ENCODE results near the gene CLECL1.
"Not testable (repeated sequence)": the region's sequence is repeated elsewhere in the genome, so short reads cannot be mapped to it uniquely, and the experiment has no call there.

Gene CLECL1

DNA sequence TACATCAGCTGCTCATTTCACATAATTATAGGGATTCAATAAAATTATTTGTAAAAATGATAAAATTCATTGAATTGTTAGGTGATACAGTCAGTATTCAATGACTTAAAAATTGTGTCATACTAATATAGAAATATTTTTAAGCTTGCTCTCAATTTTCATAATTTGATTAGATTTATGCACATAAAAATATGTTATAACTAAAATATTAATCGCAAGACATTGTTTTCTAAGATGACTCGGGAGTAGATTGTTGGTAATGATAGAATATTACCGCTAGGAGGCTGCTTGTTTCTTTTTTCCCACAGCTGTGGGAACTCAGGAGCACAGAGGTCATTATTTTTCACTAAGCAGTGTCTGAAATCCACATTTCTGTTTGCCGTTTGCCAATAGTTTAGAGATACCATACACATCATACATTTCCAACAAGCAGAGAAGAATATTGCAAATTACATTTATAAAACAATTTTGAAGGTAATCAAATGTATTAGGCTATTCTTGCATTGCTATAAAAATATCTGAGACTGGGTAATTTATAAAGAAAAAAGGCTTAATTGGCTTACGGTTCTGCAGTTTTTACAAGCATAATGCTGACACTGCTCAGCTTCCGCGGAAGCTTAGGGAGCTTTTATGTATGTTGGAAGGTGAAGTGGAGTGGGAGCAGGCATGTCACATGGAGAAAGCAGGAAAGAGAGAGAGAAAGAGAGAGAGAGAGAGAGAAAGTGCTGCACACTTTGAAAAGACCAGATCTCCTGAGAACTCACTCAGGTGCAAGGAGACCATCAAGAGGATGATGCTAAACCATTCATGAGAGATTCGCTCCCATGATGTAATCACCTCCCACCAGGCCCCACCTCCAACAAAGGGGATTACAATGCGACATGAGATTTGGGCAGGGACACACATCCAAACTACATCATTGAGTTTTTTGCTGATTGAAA lies 18.6 kb upstream of the CLECL1 start:
- no peak for DNase-seq

DNA sequence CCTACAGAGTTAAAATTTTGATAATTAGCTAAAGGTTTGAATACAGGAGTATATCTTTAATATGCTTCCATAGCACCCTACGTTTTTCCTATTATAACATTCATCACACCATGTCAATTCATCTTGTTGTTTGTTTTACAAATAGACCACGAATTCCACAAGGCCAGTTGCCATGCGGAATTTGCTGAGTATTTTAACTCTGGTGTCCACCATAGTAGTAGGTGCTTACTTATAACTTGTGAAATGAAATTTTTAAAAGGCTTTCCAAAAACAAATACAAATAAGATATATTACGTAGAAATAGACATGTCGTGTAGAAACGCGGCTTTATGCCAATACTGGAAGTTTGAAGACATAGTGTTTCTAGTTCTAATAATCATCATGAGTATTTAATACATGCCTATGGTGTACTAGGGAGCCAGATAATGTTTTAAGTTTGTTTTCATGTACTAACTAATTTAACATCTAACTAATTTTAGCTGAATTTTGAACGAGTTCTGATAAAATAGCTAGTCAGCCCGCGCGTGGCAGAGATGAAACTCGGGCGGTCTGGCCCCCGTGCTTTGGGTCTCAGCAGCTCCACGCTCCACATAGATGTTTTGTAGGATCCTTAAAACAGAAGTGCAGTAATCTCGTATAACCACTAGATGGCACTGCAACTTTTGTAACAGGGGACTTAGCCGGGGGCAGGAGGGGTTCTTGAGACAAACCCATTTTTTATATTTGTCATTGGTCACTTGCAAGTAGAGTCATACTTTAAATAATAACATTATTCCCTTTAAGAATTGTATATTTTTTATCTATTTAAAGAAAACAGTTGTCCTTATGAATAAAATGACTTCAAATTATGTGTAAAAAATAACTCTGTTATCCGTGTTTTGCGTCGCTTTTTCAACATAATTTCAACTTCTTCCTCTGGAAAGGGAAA lies 17.6 kb upstream of the CLECL1 start:
- DNase-seq: peak; percentile 56

DNA sequence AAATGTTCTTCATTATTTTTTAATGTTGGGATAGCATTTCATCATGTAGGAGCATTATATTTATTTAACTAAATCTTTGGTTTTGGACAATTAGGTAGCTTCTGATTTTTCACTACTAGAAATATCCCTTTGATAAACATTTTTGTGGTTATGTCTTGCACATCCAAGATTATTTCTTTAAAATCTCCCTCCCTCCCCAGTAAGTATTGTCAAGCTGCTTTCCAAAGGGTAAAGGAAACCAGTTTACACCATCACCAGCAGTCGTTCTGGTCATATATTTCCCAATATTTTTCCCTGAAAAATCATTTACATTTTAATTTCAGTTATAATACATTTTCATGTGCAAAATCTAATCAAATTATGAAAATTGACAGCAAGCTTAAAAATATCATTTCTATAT lies 16.7 kb upstream of the CLECL1 start:
- DNase-seq: no peak

DNA sequence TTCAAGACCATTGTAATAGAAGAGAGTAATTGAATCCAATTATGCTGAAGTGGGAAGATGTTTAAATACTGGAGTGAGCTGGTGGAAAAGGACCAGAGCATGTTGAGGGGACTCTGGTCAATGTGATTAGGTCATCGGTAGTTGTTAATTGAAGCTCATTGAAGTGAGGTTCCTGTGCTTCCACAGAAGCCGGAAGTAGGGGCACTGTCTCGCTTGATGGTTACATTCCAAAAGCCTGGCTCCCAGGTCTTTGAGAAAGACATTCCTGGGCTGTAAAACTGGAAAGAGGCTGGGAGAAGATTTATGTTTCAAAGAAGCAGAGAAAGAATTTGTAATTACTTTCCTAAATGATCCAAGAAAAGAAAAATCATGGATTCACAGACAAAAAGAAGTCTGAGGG lies 12.3 kb upstream of the CLECL1 start:
- DNase-seq: no peak

DNA sequence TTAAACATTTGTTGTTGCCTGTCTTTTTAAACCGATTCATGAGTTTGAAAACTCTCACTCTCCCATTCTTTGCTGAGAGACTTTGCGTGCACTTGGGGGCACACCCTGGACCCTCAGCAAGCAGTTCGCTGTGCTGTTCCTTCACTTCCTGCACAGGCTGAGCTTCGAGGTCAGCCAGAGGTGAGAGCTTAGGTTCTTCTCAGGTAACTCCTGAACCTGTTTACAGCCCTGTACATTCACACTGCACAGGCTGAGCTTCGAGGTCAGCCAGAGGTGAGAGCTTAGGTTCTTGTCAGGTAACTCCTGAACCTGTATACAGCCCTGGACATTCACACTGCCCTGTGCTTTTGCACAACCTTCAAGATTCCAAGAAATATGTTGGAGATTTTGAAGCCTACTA lies 9.8 kb upstream of the CLECL1 start:
- no peak for DNase-seq

DNA sequence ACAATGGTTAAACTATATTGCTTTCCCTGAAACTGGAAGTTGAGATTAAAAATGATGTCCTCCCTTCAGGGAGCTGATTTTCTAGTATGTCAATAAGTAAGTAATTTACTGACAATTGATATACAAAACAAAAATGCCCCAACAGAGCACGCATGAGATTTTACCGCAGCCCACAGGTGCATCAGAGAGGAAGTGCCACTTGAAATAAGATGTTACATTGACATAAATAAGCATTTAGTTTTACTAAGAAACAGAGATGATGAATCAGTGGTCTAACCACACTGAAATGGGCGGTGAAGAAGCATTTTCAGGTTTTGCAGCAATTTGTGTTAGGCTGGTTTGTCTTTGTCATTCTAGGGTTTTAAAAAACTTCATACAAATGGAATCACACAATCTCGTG lies 8.8 kb upstream of the CLECL1 start:
- no peak for DNase-seq

DNA sequence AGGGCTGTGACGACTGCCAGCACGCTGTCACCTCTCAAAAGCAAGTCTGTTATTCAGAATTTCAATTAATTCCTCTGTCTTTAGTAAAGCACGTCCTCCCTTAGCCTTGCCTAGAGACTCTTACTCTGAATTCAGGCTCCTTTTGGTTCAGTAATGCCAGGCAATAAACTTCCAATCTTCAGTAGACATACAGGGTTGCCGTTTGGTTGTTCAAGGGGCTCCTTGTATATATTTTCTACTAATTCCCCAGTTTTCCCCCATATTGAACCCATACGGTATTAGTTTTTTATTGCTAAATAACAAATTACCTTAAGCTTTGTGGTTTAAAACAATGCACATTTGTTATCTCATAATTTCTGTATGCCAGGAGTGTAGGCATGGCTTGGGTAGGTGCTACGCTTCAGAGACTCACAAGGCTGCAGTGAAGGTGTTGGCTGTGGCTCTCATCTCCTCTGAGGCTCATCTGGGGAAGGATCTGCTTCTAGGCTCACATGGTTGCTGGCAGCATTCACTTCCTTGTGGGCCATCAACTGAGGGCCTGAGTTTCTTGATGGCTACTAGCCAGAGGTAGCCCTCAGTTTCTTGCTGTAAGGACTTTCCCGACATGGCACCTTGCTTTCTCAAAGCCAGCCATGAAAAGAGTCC lies 7.3 kb upstream of the CLECL1 start:
- DNase-seq: no peak

DNA sequence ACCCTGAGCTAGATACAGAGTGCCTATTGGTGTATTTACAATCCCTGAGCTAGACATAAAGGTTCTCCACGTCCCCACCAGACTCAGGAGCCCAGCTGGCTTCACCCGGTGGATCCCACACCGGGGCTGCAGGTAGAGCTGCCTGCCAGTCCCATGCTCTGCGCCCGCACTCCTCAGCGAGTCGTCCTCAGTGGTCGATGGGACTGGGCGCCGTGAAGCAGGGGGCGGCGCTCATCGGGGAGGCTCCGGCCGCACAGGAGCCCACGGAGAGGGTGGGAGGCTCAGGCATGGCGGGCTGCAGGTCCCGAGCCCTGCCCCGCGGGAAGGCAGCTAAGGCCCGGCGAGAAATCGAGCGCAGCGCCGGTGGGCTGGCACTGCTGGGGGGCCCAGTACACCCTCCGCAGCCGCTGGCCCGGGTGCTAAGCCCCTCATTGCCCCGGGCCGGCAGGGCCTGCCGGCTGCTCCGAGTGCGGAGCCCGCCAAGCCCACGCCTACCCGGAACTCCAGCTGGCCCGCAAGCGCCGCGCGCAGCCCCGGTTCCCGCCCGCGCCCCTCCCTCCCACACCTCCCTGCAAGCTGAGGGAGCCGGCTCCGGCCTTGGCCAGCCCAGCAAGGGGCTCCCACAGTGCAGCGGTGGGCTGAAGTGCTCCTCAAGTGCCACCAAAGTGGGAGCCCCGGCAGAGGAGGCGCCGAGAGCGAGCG lies 6.7 kb upstream of the CLECL1 start:
- not testable (repeated sequence) for DNase-seq

DNA sequence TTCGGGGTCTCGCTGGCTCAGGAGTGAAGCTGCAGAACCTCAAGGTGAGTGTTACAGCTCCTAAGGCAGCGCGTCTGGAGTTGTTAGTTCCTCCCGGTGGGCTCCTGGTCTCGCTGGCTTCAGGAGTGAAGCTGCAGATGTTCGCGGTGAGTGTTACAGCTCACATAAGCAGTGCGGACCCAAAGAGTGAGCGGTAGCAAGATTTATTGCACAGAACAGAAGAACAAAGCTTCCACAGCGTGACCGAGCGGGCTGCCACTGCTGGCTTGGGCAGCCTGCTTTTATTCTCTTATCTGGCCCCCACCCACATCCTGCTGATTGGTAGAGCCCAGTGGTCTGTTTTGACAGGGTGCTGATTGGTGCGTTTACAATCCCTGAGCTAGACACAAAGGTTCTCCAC lies 6.0 kb upstream of the CLECL1 start:
- not testable (repeated sequence) for DNase-seq

DNA sequence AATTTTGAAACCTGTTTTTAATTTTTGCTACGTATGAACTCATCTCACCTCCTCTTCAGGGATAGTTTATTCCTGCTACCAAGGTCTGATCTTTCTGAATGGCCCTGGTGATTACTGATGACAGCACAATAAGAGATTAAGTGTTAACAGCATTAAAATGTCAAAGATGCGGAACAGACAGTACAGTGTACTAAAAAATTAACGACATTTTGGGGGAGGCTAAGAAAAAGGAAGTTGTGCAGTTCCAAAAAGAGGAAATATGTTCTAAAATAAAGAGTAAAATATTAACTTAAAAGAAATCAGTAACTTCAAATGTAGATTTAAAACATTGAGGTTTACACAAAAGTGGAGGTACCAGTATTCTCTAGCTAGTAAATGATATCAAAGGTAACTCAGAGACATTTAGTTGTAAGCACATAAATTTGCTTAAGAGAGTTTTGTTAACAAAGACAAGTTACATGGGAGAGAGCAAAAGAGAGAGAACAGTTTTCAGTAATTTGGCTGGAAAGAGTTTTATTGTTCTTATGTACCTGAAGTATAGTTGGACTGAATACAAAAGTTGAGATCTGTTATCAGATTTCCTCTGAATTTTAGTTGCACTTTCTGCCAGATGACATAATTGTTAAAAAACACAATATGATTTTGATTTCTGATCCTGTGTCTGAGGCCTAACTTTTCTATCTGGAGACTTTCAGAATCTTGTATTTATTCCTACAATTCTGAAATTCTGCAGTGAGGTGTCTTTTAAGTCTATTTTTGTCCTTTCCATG lies 4.2 kb upstream of the CLECL1 start:
- no peak for DNase-seq

DNA sequence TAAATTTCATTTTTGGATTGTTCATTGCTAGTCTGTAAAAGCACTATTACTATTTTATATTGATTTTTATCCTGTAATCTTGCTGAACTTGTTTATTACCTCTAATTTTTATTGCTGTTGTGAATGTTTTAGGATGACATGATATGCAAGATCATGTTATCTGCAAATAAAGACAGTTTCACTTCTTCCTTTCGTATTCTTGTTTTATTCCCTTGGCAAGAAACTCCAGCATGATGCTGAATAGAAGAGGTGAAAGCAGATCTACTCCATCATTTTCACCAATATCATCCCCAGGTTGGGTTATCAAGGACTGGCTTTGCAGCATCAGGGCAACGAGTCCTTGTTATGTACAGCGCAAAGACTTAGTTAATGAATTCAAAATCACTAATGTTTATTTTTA lies 2.7 kb upstream of the CLECL1 start:
- no peak for DNase-seq

DNA sequence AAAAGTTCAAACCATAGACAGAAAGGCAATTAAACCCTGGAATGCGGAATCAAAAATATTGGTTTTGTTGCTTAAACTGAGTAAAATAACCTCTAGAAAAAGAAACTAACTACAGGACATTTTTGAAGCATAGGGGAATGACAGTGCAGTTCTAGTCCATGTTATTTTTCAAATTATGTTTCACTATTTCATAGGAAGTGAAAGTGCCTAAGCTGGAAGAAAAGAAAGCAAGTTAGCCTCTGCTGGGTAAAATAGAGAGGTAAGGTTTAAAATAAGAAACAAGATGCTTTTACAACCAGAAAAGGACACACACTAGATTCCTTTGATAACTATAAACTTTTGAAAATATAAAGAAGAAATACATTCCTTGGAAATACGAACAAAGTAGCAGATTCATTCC lies 1.1 kb downstream of the CLECL1 start:
- DNase-seq: no peak

DNA sequence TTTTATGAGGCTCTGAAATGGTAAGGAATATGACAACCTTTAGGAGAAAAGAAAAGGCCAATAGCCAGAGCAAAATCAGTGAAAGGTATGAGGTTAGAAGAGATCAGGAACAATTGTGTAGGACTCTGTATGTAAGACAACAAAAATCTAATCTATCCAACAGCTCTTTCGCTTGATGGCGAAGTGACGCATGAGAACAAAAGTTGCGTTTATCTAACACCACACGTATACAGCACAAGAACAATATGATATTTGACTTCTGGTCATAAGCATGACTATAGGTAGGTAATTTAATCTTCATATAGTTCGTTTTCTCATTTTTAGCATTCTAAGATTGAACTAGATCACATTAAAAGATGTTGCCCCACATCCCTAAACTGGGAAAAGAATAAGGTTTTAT lies 1.5 kb downstream of the CLECL1 start:
- DNase-seq: no peak

DNA sequence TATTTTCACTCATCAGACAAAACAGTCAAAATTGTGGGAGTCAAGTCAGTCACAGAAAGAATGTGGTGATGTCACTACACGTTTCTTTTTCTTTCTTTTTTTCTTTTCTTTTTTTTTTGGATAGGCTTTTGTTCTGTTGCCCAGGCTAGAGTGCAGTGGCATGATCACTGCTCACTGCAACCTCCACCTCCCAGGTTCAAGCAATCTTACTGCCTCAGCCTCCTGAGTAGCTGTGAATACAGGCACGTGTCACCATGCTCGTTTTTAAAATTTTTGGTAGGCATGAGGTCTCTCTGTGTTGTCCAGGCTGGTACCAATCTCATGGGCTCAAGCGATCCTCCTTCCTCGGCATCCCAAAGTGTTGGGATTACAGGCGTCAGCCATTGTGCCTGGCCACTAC lies 2.3 kb downstream of the CLECL1 start:
- no peak for DNase-seq

DNA sequence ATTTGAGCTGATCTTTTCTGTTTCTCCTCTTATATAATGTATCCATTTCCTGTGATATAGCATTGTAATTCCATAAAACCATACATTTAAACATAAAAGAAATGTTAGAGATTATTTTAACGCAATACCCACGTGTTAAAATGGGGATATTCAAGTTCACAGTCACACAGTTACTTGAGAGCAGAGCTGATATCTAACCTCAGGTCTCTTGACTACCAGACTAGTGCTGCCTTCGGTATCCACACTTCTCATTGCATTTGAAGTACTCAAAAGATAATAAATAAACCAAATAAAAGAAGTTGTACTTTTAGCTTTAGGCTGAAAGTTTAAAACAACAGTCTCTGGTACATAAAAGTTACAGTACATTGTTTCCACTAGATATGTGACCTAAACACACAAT lies 2.9 kb downstream of the CLECL1 start:
- DNase-seq: no peak

DNA sequence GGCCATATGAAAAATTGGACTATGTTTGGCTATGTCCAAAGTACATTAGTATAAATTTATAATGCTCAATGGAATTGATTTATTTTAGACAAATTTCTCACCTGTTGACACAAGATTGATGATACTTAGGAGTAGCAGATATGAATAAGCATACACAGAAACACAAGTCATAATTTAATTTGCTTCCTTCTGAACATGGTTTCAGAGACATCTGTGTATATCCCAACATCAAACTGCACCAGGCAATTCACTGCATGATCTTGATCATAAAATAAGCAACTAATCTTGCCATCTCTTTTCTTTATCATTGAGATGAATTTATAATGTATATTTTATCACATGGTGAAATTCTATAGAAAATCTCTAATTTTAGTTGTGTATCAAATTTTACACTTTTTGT lies 3.8 kb downstream of the CLECL1 start:
- no peak for DNase-seq

DNA sequence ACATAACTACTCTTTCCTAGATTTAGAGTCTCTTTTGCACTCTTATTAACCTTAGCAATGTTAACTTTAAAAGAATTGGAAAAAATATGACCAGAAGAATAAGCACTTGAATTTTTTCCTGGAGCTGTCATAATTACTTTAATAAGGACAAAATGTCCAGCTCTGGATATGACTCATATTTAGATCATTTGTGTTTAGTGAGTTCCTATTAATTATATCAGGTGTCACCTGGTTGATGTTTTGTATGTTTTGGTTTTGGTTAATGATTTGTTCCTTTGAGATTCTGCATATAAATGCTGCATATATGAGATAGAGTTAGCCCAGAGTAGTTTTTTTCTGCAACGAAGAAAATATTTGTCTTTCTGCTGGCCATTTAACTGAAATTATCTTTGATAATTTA lies 5.1 kb downstream of the CLECL1 start:
- DNase-seq: no peak

DNA sequence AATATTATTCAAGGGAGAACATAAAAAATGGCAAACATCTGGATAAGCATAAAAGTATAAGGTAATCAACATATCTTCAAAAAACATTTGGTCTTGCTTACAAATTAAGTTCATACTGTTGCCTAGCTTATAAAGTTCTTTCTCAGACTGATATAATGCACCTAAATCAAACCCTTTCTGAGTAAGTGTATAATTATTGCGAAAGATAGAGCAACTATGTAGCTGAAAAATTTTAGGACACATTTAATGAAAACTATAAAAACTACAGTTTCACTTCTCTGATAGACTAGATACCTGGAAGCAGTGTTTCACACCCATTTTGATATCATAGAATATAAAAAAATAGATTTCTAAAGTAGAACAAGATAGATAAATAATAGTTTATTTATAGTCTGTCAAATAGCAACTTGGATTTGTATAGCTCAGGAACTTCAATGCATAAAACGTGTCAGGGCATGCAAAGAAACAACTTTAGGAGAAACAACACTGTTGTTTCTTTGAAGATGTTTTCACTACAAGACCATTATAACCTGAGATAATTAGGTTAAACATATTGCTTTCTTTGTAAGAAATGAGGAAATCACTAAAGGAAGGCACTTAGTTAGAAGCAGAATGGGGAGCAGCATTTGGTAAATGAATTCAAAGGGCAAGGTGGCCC lies 7.6 kb downstream of the CLECL1 start:
- DNase-seq: no peak

DNA sequence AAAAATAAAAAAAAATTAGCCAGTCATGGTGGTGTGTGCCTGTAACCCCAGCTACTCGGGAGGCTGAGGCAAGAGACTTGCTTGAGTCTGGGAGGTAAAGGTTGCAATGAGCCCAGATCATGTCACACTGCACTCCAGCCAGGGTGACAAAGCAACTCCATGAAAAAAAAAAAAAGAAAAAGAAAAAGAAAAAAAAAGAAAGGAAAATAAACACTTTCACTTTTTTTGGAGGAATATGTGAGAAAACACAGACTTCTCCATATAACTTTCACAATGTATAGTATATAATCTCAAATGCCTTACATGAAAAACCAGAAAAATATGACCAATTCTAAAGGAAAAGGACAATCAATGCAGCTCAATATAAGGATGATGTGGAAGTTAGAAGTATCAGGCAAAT lies 8.9 kb downstream of the CLECL1 start:
- no peak for DNase-seq

DNA sequence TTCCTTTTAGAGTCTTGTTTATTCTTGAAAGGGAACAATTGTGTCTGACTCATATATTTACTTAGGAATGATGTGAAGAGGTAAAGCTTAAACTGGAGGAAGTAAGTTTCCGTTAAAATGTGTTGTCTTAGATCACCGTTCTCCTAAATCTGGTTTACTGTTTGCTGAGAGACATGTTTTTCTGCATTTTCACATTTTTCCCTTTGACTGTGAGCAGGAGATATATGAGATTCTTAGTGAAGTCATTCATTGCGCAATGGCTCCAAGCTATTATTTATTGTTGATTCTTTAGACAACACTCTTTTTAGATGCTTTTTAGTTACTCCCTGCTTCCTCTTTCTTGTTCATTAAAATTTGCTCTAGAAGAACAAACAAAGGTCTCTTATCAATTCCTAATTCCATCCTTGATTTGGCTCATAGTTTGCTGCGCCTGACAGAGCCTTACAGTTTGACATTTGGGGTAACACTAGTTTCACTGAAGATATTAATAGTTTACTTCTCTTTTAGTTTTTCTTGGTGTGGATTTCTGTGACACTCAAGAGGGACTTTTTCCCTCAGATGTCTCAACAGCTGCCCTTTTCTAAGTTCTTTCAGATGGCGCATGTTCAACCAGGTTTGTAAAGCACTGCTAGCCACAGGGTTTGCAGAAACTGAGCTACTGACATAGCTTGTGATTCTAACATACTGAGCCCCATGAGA lies 11.4 kb downstream of the CLECL1 start:
- no peak for DNase-seq

DNA sequence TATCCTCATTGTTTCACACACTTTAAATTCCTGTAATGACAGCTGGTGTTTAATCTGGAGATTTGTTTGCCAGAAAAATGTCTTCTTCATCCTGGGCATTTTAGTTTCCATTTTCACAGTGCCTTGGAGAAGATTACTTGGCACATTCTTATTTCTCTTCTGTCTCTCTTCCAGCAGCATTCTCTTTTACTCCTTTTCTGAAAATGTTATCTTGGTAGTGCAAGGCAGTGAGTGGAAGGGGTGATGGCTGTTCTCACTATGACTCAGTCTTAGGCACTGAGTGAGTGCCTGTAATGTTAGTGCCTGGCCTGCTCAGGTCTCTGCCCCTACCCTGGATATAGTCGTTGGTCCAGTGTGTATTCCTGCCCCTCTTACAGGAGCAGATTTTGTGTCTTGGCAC lies 13.1 kb downstream of the CLECL1 start:
- no peak for DNase-seq
